ENCODE measurements around the gene HPCAL1.

DNA sequence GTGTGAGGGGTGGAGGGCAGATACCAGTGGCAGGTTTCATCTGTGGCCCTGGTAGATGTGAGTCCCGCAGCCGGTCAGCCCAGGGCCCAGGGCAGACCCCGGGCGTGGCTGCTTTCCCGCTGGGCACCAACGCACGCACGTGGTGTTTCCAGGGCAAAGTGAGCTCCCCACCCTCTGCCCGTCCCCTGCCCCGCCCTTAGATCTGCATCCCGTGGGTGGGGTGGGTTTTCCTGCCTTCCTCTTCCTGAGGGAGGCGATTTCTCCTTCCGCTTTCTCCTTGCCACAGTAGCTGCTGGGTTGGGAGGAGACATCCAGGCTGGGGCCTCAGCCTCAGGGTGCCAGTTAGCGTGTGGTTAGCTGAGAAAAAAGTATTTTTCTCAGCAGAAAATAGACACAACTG lies 95.8 kb downstream of the HPCAL1 start:
- TF ChIP-seq, protein P1, sequence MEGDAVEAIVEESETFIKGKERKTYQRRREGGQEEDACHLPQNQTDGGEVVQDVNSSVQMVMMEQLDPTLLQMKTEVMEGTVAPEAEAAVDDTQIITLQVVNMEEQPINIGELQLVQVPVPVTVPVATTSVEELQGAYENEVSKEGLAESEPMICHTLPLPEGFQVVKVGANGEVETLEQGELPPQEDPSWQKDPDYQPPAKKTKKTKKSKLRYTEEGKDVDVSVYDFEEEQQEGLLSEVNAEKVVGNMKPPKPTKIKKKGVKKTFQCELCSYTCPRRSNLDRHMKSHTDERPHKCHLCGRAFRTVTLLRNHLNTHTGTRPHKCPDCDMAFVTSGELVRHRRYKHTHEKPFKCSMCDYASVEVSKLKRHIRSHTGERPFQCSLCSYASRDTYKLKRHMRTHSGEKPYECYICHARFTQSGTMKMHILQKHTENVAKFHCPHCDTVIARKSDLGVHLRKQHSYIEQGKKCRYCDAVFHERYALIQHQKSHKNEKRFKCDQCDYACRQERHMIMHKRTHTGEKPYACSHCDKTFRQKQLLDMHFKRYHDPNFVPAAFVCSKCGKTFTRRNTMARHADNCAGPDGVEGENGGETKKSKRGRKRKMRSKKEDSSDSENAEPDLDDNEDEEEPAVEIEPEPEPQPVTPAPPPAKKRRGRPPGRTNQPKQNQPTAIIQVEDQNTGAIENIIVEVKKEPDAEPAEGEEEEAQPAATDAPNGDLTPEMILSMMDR (conservative IDR thresholded peaks at IDR 0.05; ENCODE audit: low read length) = no peak
- TF ChIP-seq EZH2phosphoT487 (IDR thresholded peaks at IDR 0.05; ENCODE audit: borderline replicate concordance, low read depth, low read length) = no peak

Data from OCI-LY7 (cell line).